CD4-positive, alpha-beta T cell treated with Interleukin-15 for 1 hour (primary cell): ENCODE data around the gene TNFSF9.

Experiments
- DNase-seq: peaks from one replicate; pipeline ENCODE4 v3.0.0-alpha.2; 2020

Gene TNFSF9, protein sequence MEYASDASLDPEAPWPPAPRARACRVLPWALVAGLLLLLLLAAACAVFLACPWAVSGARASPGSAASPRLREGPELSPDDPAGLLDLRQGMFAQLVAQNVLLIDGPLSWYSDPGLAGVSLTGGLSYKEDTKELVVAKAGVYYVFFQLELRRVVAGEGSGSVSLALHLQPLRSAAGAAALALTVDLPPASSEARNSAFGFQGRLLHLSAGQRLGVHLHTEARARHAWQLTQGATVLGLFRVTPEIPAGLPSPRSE

DNA sequence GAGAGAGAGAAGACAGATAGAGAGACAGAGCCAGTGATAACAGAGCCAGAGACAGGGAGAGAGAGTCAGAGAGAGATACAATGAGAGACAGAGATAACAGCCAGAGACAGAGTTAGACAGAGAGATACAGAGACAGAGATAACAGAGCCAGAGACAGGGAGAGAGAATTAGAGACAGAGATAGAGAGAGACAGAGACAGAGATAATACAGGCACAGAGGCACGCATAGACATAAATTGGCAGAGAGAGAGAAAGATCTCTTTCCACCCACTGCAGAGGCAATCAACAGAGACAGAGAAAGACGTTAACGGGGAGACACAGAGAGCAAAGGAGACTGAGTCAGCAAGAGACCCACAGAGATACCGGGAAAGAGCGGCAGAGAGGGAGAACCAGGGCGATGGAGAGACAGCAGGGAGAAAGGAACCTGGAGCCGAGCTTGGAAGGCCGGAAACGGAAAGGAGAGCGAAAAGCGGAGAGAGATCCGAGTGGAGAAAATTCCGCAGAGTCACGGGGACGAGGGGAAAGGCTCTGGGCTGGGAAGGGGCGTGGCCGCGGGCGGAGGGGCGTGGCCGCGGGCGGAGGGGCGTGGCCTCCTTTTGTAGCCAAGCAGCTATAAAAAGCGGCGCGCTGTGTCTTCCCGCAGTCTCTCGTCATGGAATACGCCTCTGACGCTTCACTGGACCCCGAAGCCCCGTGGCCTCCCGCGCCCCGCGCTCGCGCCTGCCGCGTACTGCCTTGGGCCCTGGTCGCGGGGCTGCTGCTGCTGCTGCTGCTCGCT is at the start of gene TNFSF9:
TSS of gene TNFSF9 (plus strand) at position 641 of the 777 bp plus-strand sequence. CDS start at position 652, 11 bp downstream.
- DNase-seq: peak; percentile 83

DNA sequence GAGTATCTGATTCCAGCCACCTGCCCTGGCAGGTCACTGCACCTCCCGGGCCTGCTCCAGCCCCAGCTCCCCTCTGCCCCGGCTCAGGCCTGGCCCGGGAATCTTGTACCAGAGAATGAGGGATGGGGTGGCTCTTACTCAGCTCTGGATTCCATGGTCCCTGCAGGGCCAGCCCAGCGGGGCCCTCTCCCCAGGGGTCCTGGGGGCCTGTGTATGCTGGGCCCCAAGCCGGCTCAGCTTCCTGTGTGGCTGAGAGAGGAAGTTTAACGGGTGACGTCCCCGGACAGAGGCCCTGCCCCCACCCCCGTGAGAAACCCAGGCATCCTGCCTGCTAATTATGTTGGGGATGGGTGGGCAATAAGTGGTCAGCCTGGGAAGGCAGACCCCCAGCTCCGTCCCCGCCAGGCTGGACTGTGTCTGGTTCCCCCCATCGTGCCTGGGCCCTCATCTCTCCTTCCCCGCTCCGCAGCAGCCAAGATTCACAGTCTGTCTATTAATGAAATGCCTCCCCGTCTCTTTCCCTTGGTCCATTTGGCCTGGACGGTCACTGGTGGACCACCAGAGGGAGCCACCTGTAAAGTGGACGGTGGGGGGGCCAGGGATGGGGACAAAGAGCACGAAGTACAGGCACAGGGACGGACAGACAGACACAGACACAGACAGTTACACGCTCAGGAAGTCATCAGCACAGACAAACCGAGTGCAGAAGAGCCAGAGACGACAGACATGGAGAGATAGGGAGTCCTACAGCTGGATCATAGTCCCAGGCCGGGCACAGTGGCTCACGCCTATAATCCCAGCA is 49.1 kb upstream of the TNFSF9 start, which contains the start of gene DENND1C:
TSS of gene DENND1C (minus strand) at position 247 of the 802 bp plus-strand sequence. CDS start at position 155, 92 bp downstream.
- peak; percentile 81 for DNase-seq

DNA sequence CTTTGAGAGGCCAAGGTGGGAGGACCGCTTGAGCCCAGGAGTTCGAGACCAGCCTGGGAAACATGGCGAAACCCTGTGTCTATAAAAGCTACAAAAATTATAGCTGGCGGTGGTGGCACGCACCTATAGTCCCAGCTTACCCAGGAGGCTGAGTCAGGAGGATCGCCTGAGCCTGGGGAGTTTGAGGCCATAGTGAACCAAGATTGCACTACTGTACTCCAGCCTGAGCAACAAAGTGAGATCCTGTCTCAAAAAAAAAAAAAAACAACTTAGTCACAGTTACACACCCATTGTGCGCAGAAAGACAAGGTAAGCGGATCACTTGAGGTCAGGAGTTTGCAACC is 48.5 kb upstream of the TNFSF9 start:
- DNase-seq: no peak

DNA sequence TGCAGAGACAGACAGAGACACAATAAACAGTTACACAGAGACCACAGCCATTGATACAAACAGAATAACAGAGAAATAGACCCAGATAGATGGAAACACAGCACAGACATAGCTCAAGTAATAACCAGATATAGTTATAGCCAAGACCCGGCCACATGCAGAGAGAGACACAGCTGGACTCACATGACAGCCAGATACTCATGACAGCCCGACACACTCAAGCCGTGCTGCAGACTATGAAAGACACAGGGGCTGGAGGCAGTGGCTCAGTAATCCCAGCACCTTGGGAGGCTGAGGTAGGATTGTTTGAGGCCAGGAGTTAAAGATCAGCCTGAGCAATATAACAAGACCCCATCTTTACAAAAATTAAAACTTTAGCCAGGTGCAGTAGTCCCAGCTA is 47.6 kb upstream of the TNFSF9 start:
- DNase-seq: no peak

DNA sequence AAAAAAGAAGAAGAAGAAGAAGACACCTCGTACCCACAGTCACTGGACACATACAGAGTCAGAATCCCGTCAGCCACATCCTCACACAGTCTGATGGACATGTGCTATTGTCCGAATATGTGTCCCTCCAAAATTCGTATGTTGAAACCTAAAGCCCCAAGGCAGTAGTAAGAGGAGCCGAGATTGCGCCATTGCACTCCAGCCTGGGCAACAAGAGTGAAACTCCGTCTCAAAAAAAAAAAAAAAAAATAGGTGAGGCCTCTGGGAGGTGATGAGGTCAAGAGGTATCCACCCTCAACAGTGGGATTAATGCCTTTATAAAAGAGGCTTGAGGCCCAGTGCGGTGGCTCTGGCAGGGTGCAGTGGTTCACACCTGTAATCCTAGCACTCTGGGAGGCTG is 46.6 kb upstream of the TNFSF9 start:
- DNase-seq: no peak

DNA sequence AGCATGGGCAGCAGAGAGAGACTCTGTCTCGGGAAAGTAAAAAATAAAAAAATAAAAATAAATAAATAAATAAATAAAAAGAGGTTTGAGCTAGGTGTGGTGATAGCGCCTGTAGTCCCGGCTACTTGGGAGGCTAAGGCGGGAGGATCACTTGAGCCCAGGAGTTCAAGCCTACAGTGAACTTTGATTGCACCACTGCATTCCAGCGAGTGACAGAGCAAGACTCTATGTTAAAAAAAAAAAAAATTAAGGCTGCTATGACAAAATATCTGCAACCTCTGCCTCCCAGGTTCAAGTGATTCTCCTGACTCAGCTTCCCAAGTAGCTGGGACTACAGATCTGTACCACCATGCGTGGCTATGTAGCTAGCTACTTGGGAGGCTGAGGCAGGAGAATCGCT is 46.0 kb upstream of the TNFSF9 start:
- no peak for DNase-seq

DNA sequence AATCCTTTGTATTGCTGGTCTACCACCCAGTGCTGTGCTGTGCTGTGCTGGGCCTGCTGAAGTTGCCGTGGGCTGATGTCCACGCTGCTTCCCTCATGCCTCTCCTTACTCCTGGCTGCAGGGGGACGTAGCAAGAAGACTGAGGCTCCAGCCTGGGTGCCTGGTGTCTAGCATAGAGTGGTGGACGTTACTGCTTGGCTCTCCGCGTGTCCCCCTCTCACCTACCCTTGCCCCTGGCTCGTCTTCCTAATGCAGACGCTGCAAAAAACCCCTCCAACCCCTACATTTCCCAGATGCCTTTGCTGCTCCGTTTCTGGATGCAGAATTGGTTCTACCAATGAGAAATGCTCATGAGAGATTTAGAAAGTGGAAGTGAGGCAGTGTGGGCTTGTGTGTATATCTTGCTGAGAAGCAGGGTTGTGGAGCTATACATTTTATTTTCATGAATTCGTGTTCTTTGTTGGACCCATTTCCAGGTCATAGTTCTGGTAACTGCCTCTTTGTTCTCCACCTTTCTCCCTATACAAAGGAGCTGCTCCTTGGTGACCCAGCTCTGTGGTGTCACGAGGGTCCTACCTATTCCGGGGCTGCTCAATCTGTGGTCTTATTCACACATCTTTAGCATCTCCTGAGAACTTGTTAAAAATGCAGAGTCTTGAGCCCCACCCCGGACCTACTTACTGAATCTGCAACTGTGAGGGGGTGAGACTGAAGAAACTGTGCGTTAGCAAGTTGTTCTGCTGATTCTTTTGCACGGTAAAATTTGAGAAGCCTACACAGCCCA is 41.4 kb upstream of the TNFSF9 start:
- no peak for DNase-seq

DNA sequence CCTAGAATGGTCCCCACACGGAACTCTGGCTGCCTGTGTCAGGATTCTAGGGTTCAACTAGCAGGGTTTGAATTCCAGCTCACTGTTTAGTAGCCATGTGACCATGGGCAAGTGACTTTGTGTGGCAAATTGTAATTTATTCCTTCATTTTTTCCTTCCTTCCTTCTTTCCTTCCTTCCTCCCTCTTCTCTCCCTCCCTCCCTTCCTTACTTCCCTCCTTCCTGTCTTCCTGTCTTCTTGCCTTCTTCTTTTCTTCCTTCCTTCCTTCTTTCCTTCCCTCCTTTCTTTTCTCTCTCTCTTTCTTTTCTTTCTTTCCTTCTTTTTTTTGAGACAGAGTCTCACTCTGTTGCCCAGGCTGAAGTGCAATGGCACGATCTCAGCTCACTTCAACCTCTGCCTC is 40.7 kb upstream of the TNFSF9 start:
- DNase-seq: no peak

DNA sequence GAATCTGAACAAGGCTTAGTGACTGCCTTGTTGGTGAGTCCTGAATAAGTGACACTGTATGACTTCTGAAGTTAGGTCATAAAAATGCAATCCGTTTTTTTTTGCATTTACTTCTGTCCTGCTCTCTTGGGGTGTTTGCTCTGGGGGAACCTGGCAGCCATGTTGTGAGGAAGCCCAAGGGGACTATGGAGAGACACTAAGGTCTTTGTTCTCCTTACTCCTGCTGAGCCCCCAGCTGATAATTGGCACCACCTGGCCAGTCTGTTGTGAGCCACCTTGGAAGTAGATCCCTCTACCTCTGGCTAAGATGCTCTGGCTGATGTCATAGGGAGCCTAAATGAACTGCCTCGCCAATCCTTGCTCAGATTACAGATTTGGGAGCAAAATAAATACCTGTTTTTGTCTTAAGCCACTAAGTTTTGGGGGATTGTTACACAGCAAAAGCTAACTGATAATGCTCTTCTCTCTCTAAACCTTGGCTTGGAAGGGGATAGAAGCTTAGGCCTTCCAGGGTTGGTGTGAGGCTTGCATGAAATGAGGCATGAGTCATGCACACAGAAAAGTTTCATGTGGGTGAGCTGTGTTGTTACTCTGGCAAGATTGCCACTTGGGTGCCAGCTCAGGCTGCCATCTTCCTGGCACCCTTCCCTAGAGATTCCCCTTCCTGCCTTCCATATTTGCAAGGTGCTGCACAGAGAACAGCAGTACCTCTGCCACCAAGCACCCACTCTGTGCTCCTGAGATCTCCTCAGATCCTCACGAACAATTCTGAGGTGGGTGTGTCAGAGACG is 38.8 kb upstream of the TNFSF9 start:
- DNase-seq: no peak

DNA sequence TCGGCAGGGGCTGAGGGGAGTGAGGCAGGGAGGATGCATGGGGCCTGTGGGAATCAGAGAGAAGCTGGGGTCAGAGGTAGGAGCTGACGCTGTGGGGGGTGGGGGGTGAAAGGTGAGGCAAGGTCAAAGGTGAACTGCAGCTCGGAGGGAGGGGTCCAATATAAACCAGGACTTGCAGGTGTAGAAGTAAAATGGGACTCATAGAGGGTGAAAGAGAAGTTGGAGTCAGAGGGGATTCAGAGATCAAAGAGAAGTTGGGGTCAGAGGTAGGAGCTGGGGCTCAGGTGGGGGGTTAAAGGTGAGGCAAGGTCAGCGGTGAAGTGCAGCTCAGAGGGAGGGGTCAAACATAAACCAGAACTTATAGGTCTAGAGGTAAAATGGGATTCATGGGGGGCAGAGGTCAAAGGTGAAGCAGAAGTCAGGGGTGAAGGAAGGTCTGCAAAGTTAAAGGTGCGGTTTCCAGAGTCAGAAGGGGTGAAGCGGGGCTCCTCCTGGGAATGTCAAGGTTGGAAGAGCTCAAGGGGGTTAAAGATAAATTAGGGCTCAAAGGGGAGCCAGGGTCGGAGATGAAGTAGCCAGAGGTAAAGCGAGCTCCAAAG is 36.3 kb upstream of the TNFSF9 start:
- DNase-seq: no peak

DNA sequence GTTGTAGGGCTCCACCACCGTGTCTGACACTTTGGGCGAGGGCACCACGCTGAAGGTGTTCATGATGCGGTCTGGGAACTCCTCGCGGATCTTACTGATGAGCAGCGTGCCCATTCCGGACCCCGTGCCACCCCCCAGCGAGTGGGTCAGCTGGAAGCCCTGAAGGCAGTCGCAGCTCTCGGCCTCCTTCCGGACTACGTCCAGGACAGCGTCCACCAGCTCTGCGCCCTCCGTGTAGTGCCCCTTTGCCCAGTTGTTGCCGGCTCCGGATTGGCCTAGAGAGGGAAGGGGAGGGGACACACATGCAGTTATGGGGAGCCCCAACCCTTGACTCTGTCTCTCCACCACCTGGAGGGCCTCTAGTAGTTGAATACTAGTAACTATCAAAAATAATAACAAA is 34.9 kb upstream of the TNFSF9 start:
- DNase-seq: no peak

DNA sequence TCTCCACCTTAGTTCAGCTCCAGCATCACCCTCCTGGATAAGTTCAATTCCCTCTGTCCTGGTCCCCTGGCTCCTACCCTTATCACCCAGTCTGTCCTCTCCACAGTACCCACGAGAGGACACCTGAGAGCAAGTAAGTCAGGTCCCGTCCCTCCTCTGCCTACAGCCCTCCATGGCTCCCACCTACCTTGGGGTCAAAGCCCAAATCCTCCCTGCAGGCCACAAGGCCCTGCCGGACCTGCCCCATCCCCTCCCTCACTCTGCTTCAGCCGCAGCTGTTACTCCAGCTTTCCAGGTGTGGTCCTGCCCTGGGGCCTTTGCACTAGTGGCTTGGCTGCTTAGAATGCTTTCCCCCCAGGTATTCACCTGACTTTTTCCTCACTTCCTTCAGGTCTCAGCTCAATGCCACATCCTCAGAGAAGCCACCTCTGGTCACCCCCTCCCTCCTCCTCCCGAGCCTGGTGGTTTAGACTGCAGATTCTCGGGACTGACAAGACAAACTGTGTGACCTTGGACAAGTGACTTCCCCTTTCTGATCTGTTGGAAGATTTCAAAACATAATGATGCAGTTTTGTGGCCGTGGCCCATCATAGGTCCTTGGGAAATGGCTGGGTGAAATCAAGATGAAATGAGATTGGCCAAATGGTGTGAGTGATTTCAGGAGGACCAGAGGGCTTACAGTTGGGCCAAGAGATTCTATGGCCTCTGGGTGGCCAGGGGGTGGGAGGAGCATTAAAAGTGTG is 32.4 kb upstream of the TNFSF9 start:
- DNase-seq: no peak

DNA sequence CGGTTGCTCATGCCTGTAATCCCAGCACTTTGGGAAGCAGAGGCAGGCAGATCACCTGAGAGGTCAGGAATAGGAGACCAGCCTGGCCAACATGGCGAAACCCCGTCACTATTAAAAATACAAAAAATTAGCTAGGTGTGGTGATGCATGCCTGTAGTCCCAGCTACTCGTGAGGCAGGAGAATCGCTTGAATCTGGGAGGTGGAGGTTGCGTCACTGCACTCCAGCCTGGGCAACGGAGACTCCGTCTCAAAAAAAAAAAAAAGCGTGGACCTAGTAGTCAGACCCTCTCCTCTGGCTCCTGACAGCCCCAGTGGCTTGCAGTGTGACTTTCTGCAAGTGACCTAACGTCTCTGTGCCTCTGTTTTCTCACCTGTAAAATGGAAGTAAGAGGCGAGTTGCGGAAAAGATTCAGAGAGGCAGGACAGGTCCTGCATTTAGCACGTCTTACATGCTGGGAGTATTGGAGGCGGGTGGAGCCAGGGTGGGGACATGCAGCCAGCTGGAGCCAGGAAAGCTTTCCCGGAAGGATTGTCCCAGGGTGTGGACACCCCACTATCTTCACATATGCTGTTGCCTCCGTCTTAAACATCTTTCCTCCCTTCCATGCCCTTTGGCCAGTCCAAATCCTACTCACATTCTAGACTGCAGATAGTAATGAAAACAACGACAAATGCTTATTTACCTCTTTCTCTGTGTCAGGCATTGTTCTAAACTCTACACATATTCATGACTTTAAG is 31.6 kb upstream of the TNFSF9 start:
- no peak for DNase-seq

DNA sequence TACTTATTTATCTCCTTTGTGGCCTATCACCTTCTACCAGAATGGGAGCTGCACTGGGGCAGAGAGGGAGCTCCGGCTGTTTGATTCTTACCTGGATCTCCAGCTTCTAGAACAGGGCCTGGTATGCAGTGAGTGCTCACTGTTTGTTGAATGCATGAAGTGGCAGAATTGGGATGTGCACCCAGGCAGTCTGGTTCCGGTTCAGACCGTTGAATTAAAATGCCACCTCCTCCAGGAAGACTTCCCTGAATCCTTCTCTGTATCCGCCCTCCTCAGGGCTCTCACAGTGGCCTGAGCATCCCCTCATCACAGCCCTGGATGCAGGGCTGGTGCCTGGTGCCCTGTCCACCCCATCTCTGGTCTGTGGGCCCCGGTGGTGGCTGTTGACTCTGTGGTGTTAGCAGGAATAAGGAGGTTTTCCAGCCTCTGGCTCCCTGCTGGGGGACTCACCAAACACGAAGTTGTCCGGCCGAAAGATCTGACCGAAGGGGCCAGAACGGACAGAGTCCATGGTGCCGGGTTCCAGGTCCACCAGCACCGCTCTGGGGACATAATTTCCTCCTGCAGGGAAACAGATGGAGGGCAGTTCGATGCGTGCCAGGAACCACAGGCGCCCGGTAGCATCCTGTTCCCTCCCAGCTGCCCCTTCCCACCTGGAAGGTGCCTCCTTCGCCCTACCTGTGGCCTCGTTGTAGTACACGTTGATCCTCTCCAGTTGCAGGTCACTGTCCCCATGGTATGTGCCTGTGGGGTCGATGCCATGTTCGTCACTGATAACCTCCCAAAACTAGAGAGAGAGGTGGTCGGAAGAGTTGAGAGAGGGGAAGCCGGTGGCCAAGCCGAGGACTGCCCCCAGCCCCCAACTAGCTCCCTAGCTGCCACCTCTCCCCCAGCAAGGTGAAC is 29.7 kb upstream of the TNFSF9 start:
- DNase-seq: no peak

DNA sequence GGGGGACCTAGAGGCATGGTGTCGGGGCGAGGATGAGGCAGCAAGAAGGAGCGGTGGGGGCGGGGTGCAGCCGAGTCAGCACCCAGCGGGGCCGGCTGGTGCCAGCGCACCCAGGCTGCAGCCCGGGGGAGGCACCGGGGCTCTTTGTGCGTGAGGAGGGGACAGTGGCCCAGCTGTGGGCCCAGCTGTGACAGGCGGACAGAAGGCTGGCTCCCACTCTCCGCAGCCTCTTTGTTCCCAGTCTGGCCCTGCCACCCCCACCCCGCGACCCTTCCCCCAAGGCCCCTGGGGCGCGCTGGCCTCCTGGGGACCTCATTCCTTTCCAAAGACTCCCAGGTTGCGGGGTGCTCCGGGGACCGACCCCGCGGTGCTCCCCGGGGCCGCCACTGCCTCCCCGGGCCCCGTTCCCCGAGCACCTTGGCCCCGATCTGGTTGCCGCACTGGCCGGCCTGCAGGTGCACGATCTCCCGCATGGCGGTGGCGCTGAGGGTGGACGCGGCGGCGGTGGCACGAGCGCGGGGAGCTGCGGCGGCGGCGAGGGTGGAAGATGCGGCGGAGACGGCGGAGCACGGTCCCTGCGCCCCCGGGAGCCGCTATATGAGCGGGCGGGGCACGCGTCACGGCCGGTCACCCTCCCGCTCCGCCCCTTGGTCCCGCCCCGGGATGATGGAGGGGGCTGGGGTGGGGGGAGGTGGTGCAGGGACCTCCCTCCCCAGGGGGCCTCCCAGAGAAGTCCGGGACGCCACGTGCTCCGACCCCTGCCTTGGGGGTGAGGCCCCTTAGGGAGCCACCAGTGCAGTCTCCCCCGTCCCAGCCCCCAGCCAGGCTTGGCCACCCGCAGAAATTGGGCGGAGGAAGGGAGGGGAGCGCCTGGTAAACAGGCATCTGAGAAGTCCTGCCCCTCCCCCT is 28.8 kb upstream of the TNFSF9 start, which contains the start of gene TUBB4A:
TSS of gene TUBB4A (minus strand) at position 570 of the 909 bp plus-strand sequence. CDS start at position 473, 97 bp downstream.
- DNase-seq: peak; percentile 30

DNA sequence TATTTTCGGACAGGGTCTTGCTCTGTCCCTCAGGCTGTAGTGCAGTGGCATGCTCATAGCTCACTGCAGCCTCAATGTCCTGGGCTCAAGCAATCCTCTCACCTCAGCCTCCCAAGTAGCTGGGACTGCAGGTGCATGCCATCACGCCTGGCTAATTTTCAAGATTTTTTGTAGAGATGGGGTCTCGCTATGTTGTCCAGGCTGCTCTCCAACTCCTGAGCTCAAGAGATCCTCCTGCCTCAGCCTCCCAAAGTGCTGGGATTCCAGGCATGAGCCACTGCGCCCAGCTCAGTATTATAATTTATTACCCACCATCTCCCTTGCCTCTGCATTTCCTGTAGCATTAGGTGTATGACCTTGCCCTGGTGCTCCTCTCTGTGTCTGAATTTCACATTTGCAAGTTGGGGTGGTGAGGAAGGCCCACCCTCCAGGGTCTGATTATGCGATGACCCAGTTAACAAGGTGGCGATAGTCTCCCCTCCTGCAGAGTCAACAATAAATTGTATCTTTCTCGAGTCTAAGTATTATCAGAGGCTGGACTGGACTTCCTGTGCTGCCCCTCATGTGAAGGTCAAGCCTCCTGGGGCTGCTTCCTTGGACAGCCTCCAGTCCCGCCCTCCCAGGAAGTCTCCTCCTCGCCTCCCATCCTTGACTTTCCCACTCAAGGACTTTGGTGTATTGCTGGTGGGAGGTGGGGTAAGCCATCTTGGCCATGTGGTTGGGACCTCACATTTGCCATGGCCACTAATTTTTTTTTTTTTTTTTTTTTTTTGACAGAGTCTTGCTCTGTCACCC is 27.2 kb upstream of the TNFSF9 start:
- DNase-seq: no peak
